HG02884 (cell line): ENCODE measurements around the gene CLIC5.

Experiments
- ATAC-seq: cut with Tn5 transposase; IDR thresholded peaks from one replicate; pipeline ENCODE4 v1.9.1; 2021; ENCODE audit warnings: mild to moderate bottlenecking, moderate library complexity; ENCODE audit not compliant: unreplicated experiment

CLIC5 gene

DNA sequence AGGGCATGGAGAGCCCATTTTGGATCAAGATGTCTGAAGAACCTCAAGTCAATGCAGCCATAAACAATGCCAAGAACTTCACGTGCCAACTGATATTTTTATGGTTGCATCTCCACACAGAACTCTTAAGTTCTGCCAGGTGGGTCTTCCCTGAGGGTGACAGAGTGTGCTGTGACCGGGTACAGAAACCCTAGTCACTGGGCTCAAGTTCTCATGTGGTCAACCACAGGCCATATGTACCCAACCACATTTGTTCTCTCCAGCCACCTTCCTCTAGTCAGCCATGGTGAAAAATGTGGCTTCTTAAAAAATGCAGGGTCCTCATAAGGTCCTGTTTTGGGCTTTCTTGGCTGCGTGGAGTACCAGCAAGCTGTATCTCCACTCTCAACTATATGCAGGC lies 48.9 kb downstream of the CLIC5 start:
- no peak for ATAC-seq

DNA sequence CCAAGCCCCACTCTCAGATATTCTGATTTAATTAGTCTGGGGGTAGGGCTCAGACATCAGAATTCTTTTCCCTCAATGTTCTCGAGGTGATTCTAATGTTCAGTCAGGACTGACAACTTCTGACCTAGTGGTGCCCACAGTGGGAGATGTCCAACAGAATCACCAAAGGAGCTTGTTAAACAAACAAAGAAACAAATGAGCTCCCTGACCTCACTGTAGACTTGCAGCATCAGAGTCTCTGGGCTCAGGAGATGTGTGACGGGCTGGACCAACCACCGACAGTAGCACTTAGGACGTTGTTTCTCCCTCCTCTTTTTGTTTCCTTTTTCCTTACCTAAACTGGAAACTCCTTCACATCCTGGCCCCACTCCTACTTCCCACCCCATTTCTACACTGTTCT lies 49.3 kb downstream of the CLIC5 start:
- ATAC-seq, result no peak

DNA sequence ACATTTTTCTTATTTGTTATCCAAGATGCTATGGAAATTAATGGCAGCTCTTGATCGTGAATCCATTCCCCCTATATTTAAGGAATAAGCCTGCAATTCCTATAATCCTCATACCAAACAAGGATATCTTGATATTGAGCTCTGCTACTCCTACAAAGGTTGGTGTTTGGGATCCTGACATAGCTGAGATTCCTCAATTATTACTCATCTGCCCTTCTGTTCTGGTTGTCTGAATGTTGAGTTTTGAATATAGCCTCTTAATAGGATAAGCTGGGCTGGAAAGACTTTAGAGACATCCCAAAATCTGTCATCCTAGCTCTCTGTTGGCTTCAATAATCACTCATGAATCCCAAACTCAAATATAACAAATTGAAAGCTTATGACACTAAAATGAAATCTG lies 49.9 kb downstream of the CLIC5 start:
- ATAC-seq, result no peak

DNA sequence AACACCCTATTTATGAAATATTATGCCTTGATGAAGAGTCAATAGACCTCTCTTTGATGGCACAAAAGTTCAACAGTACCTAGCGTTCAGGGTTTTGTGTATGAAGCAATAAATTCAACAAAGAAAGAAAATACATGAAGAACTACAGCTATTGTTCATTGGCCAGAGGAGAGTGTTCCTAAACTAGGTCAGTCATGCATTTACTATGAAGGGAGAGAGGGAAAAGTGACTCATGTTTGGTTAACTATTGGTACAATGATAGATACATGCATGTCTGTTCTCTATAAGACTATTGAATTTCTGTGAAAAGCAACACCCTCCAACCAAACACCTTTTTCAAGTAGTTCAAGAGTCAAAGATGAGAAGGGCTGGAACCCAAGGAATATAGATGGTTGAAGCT lies 50.7 kb downstream of the CLIC5 start:
- no peak for ATAC-seq

DNA sequence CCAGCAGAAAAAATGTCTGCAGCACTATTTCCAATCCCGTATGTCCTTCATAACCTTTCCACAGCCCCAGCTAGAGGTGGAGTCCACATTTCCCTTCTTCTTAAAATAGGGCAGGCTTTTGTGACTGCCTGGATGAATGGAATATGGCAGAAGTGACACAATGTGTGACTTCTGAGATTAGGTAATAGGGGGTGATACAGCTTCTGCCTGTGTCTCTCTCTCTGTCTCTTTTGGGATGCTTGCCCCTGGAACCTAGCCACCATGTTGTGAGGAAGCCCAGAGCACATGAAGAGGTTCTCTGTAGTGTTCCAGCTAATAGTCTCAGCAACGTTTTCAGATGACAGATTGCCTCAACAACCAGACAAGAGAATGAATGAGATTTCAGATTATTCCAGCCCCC lies 51.4 kb downstream of the CLIC5 start:
- no peak for ATAC-seq

DNA sequence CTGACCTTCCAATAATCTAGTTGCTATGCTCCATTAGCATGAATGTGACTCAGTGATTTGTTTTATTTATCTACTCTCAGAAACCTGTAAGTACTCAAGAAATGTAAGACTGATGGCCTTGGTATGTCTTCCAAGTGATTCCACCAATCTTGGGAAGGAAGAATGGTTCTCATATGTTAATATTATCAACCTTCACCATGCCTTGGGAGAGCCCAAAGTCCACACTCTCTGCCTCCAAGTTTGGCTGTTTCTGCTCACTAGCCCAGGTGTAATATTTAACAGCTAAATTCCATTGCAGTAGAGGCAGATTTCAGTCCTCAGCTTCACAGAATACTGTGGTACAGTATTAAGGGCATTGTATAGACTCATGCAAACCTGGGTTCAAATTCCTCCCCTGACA lies 51.8 kb downstream of the CLIC5 start:
- no peak for ATAC-seq

DNA sequence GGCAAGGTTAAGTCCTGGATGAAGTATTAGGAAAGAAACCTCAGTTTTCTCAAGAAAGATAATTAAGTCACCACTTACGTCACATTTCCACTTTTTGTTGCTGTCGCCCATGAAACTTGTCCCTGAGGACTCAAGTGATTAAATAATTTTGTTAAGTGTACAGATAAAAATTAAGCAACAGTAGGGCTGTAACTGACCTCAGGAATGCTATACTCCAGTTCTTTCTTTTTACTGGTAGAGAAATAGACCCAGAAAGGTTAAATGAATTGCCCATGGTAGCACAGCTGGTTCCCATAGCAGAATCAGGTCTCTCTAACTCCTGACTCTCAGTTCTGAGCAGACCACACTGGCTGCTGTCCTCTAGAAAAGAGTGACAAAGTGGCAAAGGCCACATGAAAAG lies 54.5 kb downstream of the CLIC5 start:
- ATAC-seq, result no peak

DNA sequence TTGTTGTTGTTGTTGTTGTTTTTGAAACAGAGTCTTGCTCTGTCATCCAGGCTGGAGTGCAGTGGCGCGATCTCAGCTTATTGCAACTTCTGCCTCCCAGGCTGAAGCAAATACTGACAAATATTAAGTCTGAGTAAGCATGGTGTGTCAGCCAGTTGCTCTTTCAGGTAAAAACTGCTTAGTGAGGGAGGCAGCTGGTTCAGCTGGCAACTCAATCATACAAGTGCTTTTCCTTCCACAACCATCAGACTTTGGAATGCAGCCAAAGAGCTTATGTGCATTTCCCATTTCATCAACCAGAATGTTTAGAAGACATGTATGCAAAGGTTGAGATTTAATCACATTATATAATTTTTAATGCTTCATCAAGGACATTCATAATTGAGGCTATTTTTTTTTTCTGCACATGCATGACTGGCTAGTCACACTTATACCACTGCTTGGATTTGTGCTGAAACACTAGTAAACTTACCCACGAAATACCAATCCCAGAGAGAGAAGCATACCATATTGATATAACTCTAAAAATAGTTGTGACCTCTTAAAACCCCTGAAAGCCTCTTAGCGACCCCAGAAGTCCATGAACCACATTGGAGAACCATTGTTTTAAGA lies 56.0 kb downstream of the CLIC5 start:
- no peak for ATAC-seq

DNA sequence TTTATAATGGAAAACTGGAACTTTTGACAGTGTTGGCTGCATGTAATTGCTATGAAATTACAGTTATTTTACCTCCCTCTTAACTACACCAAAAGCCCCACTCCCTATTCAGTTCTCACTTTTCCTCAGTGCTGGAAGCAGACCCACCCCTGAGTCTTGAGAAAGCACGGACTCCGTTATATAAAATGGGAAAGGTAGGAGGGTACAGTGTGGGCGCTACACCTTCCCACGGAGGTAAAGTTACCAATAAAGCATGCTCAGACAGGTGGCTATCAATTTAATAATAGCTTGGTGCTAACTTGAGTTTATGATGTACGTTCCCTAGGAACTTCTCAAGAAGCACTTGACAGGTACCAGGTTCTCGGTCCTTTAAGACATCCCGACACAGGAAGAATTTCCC lies 59.0 kb downstream of the CLIC5 start:
- ATAC-seq, result no peak

DNA sequence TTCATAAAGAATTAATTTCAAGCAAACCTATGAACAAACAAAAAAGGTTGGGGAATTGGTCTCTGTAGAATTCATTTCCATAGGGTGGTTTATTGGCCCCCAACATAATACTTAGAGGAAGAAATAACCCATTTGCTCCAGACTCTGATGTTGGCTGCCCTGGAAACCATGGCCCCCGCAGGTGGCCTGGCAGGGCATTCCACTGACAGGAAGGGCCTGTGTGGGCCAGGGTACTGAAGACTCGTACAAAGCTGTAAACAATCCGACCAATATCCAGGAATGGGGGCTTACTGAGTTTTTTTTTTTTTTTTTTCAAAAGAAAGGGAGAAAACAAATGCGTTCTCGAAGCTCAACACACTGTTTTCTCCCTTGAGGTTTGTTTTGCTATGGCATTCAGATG lies 59.5 kb downstream of the CLIC5 start:
- no peak for ATAC-seq

DNA sequence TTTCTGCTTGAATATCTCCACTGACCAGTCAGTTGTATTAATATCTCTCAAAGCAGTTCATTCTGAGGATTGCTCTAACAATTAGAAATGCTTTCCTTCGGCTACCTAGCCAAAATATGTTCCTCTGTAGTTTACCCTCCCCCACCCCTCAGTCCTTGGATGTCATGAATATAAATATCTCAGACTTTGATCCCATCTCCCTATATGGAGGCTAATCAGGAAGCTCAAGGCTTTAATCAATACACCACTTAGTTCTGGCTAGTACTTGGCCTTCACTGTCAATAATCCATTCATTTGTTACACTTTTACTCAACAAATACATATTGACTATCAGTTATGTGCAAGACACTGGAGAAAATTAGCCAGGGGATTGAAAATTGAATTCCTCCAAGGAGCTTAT lies 60.1 kb downstream of the CLIC5 start:
- ATAC-seq, result no peak

DNA sequence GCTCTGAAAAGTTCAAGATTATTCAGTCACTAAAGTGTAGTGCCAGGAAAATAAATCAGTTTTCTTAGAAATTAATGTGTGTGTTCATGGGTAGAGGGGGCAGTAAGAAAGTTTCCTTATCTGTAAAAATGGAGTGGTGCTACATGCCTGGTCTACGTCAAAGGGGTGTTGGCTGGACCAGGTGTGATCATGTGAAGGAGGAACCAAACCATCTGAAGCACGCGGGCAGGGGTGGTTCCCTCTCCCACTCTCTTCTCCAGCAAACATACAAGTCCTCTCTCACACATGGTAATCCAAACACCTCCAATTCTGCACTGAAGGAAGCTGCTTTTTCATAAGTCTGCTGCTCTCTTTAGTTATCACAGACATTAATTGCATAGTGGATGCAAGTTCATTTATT lies 63.1 kb downstream of the CLIC5 start:
- ATAC-seq, result no peak

DNA sequence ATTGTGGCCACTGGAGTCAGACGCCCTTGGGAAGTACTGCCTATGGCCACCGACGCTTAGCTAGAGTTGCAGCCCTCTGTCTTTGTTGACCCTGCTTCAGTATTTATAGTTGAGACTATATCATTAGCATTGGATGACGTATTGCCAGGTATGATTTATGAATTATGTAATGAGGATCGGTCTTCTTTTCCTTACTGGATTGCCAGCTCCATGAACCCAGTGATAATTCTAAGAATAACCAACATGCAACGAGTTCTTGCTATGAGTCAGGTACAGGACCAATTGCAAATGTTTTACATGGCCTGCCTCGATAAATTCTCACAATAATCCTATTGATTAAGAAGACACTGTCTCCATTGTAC lies 63.5 kb downstream of the CLIC5 start:
- no peak for ATAC-seq

DNA sequence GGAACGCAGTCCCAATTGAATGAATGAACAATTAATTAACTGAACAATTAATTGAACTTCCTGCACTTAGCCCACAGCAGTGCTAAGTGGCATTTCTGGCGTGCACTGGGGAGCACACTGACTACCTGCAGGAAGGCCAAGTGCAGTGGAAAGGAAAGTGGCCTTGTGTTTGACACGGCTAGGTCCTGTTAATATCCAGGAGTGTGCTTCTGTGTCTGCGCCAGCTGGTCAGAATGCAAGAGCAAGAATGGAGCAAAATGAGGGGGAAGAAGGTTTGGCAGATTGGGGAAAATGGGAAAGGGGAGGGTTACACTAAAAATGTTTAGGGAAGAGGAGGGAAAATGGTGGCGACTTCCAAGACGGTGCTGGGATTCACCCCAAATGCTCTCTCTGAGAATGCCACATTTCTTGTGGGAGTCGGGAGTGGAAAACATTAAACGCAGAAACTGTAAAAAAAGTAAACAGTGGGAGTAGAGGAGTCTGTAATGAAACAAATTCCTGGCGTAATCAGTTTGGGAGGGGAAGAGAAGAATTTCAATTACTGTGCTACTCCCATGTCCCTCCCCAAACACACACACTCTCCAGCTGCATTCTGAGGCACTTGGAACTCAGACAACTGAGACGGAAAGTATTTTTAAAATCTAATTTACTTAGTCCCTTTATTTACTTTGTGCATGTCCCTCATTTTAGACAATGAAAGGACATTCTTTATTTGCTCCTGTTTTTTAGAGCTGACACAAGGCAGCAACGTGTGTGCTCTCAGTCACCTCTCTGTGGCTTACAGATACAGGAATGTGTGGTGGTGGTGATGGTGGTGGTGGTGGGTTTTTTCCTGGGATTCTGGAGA lies 64.1 kb downstream of the CLIC5 start:
- ATAC-seq, result no peak

DNA sequence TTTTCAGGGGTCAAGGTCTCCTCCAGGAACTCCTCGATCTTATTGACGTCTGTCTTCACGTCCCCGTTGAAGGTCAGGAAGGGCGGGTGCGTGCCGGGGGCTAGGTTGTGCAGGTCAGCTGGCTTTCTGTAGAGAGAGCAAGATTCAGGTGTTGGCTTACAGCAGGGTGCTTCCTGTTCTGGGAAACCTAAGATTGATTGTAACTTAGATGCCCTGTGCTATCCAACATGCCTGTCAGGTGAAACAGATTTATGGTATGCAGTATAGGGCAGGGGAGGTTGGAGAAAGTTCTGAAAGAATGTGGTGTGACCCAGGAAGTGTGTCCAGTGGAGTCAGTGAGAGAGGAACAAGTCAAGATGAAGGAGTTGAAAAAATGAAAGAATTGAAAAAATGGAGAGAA lies 66.4 kb downstream of the CLIC5 start:
- ATAC-seq, result no peak

DNA sequence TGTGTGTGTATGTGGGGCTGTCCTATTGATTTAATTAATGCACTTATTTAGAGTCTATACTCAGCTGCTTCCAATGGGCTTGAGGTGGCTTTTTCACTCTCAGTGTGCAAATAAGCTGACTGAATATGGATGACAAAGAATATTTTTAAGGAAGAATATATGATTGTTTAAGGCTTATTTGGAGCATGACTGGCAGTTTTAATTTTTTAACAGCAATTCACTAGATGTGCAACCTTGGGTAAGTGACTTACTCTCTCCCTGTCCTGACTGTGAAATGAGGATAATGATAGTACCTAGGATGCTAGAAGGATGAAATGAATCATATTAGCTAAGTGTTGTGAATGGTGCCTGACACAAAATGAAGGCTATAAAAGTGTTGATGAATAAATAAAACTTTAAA lies 67.9 kb downstream of the CLIC5 start:
- no peak for ATAC-seq

DNA sequence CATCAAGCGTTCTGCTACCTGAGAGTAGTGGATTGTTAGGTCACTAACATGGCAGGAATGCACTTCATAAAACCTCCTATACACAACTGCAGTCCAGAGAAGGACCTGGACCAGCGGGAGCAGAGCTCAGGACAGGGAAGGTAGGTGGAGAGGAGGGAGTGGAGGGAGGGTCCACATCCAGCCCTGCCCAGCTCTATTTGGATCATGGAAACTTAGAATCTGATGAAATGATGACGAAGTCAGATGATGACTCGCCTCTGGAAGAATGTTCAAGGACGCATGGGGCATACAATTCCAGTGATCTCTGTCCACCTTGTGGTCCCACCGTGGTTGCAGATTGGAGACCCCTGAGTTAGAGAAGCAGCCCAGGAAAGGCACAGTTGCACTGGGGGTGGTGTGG lies 68.8 kb downstream of the CLIC5 start:
- no peak for ATAC-seq

DNA sequence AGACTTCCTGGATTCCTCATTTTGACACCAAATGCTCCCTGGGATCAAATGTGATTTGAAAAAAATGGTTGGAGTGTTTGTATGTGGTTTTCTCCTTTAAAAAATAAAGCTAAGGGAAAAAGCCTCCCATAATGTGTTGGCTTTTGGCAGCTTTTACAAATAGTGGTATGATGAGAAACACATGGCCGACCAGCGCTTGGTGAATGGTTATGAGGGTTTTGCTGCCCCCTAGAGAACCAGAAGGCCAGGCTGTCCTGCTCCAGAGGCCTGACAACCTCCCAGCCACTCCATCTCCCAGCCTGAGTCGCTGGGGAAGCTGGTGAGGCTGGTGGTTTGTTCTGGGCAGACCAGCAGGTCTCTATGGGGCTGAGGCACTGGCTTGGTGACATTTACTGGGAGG lies 69.3 kb downstream of the CLIC5 start:
- ATAC-seq, result no peak

DNA sequence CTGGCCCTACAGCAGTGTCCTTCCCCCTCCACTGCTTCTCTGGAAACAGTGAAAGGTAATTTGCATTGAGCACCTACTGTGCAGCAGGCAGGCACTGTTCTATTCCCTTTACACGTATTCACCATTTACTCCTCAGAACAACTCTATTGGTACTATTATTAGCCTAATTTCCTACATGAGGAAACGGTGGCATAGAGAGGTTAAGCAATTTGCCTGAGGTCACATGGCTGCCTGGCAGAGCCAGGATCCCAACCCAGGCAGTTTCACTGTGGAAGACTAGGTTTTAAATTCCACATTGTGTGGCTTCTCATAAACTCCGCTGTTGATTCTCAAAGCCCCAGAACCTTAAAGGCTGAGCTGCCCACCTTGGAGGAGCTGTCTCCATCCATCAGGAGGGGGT lies 72.7 kb downstream of the CLIC5 start:
- ATAC-seq, result no peak

DNA sequence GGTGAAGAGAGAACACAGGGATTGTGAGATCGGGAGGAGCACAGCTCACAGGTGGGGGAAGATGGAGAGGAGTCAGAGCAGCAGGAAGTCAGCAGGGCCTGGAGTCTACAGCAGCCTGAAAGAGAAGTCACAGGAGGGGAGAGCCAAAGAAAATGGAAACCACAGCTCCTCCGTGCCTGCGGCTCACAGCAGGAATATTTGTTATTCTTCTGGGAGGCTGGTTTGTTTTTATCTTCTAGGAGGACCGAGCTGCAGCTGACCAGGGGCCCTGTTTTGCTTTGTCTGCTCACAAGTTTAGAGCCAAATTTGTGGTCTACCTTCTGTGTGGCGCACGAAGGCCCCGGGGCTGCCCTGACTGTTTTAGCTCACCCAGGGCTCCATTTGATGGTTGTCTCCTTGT lies 81.8 kb downstream of the CLIC5 start:
- ATAC-seq, result no peak

DNA sequence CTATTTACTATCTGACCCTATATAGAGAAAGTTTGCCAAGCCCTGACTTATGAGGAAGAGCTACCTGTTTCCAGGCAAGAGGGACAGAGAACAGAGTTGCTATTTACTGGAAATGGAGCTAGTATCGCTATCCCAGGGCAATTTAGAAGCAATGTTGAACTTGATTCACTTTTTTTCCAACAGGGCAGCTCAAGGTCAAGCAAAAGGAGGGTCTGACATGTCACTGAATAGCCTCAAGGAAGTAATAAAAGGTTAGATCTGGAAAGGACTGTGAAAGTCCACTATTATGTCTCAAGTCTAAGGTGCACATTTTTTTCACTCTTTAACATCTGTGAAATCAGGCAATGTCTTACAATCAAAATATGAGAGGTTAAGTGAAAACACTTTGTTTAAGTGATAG lies 84.4 kb downstream of the CLIC5 start:
- ATAC-seq, result no peak

DNA sequence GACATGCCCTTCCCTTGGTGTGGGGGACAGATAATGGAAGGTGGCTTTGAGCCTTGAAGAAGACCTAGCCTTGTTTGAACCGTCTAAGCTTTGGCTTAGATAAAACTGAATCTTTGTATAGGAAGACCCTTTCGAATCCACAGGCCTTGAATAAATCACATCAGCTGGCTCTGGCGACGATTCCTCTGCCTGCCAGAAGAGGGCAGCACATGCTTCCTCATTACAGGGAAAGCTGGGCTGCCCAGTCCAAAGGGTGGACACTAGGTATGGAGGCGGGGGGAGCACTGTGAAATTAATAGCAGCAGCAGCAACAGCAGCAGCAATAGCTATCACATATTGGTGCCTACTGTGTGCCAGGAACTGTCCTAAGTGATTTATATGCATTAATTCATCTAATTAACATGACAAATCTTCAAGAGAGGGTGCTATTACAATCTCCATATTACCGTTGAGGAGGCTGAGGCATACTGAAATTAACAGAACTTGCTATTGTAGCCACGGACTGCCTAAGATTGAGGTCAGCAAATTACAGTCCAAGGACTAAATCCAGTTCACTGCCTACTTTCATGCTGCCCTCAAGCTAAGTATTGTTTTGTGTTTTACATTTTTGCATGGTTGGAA lies 85.1 kb downstream of the CLIC5 start:
- no peak for ATAC-seq
